ENCODE results near the gene TAF13.
A peak's percentile ranks its signal among the peaks of the same experiment; 100 is the strongest.

Gene TAF13

DNA sequence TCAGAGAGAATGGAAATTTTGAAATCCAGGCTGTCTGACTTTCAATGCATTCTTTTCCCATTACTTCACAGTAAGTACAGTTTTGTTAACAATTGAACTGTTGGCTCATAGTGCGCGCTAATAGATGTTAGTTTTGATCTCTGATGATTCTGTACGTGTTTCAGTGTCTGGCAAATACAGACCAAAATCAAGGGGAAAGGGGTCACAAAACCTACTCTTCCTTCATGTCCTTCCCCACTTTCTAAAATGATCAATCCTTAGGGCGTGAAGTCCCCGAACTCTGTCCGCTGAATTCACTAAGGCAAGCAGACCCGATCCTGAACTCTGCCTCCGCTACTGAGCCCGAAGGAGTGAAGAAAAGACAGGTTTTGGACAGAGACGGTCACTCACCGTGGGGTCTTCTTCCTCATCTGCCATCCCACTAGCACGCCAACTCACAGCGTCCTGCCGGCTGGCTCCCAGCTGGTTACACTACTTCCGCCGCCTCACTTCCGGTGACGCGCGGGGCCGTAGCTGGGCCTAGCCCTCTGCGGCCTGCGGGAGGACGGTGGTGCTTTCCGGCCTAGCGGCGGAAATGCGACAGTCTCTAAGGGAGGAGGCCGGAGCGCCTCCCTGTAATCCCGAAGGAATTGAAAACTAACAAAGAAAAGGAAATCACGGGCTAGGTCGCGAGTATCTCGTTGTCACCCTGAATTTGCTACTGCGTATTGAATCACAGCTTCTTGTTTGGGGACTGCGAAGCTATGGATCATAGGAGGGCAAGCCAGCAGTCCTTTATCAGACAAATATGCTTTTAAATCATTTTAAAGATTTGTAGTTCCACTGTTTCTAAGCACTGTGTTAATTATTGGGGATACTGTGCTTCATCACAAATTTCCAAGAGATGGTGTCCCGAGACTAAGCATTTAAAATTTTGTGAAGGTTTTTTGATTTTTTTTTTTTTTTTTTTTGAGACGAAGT lies at the start of gene TAF13:
Gene TAF13 (minus strand): TSS at position 473 of the 960 bp plus-strand sequence. CDS start 56 bp downstream, at position 417.
- DNase-seq = peak; percentile 97

DNA sequence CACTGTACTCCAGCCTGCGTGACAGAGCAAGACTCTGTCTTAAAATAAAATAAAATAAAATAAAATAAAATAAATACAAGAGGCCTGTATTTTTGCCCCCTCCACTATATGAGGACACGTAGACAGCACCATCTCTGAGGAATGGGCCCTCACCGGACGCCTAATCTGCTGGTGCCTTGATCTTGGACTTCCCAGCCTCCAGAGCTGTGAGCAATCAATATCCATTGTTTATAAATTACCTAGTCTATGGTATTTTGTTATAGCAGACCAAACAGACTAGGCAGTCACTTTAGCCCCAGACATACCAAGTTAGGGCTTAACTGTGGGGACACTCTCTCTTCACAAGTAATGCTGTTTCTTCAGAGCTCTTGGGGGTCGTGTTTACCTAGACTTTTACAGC lies 44.6 kb upstream of the TAF13 start:
- no peak for DNase-seq

DNA sequence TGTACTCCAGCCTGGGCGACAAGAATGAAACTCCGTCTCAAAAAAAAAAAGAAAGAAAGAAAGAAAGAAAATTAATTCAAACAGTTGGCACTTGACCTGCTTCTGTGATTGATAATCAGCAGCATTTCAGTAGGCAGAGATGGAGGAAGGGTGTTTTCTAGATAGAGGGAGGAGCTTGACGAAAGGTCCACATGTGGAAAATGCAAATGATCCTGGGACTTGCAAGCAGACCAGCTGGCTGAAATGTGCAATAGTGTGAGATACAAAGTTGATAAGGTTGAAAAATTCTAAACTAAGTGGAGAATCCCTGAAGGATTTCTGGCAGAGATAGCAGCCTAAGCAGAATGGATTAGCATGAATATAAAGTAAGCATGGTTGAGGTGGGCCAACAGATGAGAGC lies 42.3 kb upstream of the TAF13 start:
- no peak for DNase-seq

DNA sequence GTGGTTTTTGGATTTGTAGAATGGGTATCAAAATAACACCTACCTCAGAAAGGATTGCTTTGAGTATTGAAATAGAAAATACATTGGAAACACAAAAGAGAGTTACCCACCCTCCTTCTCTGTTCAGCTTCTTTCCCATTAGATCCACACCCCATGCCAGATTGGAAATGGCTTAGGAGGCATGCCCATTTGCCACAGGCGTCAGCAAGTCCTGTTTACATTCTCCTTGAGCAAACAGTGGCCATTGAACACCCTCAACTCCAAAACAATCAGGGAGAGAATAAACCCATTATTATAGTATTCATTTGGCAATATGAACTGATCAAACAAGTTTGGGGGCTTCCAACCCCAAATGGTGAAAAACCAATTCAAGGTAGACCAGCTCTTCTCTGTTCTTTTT lies 40.5 kb upstream of the TAF13 start:
- no peak for DNase-seq

GRCh38 chr1:109115685-109116084 lies 39.9 kb upstream of the TAF13 start:
- no peak for DNase-seq

DNA sequence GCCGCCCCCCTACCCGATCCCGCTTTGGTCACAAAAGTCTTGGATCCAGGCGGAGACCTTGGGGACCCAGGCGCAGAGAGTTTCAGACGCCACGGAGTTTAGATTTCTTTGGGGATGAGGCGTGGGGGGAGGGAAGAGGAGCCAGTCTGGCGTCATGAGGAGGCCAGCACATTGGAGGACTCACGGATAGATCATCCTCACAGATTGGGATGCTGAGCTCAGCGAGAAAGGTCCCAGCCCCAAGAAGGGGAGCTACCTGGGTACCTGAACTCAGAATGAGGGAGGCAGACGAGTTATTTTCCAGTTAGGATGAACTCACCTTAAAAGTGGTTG lies 38.5 kb upstream of the TAF13 start:
- DNase-seq = no peak

DNA sequence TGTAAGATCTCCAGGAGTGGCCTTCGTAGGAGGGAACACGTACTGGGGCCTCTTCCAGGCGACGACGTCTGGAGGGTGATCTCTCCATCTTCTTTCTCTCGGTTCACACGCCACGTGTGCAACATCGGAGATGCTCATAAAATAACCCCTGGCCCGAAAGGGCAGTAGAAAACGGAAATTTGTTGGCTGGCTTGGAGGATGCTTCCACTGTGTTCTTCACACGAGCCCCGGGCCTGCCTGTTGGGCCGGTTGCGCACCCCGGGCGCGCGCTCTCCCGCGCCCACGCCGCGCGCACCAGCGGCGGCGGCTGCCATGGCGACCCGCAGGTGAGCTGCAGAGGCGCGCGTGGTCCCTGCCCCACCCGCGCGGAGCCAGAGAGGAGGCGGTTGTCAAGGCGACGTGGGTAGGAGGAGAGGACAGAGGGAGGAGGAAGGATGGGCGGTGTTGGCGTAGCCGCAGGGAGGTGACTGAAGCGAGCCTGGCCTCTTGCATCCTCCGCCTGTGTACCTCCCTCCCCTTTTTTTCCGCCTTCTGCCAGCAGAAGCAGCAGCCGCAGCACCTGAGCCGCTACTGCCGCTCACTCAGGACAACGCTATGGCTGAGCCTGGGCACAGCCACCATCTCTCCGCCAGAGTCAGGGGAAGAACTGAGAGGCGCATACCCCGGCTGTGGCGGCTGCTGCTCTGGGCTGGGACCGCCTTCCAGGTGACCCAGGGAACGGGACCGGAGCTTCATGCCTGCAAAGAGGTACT lies 38.0 kb upstream of the TAF13 start, which contains the start of gene ELAPOR1:
Gene ELAPOR1 (plus strand): TSS at position 526 of the 752 bp plus-strand sequence. CDS start 69 bp downstream, at position 595.
- DNase-seq = peak; percentile 51

GRCh38 chr1:109112652-109113285 lies 37.0 kb upstream of the TAF13 start:
- DNase-seq = peak; percentile 93

- DNase-seq = peak; percentile 81
Measured at GRCh38 chr1:109112056-109112651, 36.4 kb upstream of the TAF13 start.

- DNase-seq = peak; percentile 46
Measured at GRCh38 chr1:109111386-109112055, 35.7 kb upstream of the TAF13 start.

GRCh38 chr1:109109906-109110305 lies 34.1 kb upstream of the TAF13 start:
- no peak for DNase-seq

DNA sequence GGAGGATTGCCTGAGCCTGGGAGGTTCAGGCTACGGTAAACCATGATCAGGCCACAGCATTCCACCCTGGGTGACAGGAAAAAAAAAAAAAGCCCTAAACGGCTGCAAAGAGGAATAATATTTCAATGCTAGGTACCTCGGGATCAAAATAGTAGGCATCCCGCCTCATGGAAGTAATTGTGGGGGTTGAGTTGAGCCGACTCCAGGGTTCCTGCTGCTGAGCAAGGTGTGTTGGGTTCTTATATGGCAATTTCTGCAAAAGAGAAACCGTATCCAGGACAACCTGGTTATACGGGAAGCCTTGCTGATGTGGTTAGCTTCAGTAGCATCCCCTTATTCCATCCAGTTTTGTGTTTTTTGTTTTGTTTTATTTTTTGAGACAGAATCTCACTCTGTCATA lies 32.0 kb upstream of the TAF13 start:
- DNase-seq = no peak

DNA sequence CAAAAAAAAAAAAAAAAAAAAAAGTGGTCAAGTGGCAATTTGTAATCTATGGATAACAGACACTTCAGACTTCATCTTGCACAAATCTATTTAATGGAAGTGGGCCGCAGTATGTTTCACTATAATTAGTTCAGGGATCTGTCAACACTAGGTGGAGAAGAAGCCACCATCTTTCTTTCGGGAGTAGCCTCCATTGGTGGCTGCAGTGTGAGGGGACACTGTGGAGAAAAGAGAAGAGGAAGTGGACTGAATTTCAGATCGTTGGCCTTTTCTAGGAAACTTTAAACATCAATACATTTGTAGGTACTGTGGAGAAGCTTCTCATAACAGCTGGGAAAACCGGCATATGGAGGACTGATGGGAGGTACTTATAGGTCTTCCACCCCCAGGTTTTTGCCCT lies 30.1 kb upstream of the TAF13 start:
- no peak for DNase-seq

- no peak for DNase-seq
Measured at GRCh38 chr1:109104364-109105151, 28.8 kb upstream of the TAF13 start.

DNA sequence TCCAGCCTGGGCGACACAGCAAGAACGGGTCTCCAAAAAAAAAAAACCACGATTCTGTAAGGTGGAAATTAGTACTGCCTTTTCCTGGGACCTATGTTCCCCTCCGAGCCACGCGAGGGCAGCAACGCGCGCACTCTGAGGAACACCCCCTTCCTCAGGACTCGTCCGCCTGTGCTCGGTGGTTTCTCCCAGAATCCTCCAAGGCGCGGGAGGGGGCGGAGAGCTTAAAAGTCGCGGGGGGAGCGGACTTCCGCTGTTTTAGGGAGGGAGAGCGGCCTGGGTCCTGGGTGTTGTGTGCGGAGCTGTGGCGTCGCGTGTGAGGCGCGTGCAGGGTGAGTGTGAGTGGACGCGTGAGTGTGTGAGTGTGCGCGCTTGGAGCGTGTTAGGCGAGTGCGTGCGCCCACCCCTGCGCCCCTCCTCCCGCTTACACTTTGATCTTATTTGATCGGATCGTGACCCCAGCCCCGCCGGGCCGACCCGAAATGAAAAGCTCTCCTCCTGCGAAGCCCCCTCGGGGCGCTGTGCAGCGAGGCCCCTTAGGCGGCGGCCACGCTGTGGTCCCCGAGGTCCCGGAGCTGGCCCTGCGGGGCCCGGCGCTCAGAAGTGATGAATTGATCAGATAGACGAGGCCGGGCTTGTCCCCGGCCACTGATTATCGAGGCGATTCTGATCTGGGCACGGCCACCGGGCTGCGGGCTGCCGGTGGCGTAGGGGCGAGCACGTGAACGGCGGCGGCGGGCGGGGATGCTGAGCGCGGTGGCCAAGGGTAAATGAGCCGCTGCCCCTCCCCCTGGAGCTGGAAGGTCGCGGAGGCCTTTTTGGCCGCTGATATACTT lies 24.4 kb upstream of the TAF13 start:
- DNase-seq = peak; percentile 99

GRCh38 chr1:109096120-109096519 lies 20.3 kb upstream of the TAF13 start:
- no peak for DNase-seq

GRCh38 chr1:109095631-109096030 lies 19.8 kb upstream of the TAF13 start:
- DNase-seq = no peak

DNA sequence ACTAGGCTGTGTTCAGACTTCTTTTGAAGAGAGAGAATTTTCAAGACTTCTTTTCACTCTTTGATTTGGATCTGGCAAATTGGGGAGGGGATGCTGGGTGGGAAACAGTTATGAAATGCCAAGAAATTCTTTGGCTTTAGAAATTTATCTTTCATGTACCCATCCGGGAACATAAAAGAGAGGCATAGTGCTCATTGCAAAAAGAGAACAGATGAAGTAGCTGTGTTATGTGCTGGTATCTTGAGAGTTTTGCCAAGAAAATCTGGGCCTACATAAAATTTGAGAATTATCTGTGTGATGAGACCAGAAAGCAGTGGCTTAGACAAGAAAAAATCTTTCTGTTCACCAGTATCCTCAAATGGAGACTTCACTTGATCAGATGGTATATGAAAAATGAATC lies 19.1 kb upstream of the TAF13 start:
- DNase-seq = no peak

DNA sequence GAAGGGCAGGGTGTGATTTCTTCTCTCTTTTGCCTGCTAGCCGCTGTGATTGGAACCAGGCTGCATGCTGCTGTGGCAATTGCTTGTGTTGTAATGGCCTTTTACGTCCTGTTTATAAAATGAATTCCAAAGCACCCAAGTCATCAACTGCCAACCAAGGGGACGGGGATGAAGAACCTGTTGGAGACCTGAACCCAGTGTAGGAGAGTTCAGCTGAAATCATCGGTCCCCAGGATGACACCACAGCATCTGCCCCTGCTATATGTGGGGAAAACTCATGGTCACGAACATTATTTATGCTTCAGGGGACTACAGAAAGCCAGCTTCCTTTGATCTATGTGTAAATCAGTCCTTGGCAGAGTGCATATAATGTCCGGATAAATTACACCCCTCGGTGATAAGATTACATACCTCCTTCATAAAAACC lies 18.6 kb upstream of the TAF13 start:
- no peak for DNase-seq

GRCh38 chr1:109091839-109092193 lies 16.0 kb upstream of the TAF13 start:
- DNase-seq = peak; percentile 49
